Stimulated activated CD4-positive, alpha-beta T cell treated with anti-CD3 and anti-CD28 coated beads, Interleukin-1b, Interleukin-23, amount 100 ng/mL, for 1 hour (primary cell): ENCODE results near the gene UGT1A5.
"Not testable (repeated sequence)": the region's sequence is repeated elsewhere in the genome, so short reads cannot be mapped to it uniquely, and the experiment has no call there.

Source experiments
- DNase-seq, 2 donors: peaks; one replicate each; pipeline ENCODE4 v3.0.0-alpha.2; 2020; ENCODE audit warnings: low read depth in 2 of 2

The UGT1A5 gene

GRCh38 chr2:233745838-233746237, 33.1 kb downstream of the UGT1A5 start:
- DNase-seq, result not testable (repeated sequence)

- DNase-seq, result no peak
Measured at GRCh38 chr2:233746475-233747282, 34.0 kb downstream of the UGT1A5 start.

GRCh38 chr2:233747283-233747544, 34.5 kb downstream of the UGT1A5 start:
- DNase-seq, result no peak

- not testable (repeated sequence) for DNase-seq
Measured at GRCh38 chr2:233750689-233751088, 38.0 kb downstream of the UGT1A5 start.

GRCh38 chr2:233751212-233752009, 38.7 kb downstream of the UGT1A5 start:
- not testable (repeated sequence) for DNase-seq

GRCh38 chr2:233754872-233755611, 42.3 kb downstream of the UGT1A5 start:
- DNase-seq, result no peak

- no peak for DNase-seq
Measured at GRCh38 chr2:233756429-233757081, 43.8 kb downstream of the UGT1A5 start.

- no peak for DNase-seq
Measured at GRCh38 chr2:233758141-233758540, 45.4 kb downstream of the UGT1A5 start.

GRCh38 chr2:233758849-233759248, 46.1 kb downstream of the UGT1A5 start:
- no peak for DNase-seq

GRCh38 chr2:233760043-233760442, 47.3 kb downstream of the UGT1A5 start, which contains the start of gene UGT1A1:
UGT1A1 (plus strand) TSS chr2:233760270; CDS start chr2:233760288, 18 bp downstream.
- no peak for DNase-seq

GRCh38 chr2:233761040-233761769, 48.5 kb downstream of the UGT1A5 start:
- DNase-seq, result no peak

GRCh38 chr2:233764264-233764663, 51.6 kb downstream of the UGT1A5 start:
- DNase-seq, result no peak

- DNase-seq, result no peak
Measured at GRCh38 chr2:233764761-233765160, 52.1 kb downstream of the UGT1A5 start.

- DNase-seq, result no peak
Measured at GRCh38 chr2:233766416-233766815, 53.7 kb downstream of the UGT1A5 start.

- DNase-seq, result no peak
Measured at GRCh38 chr2:233768076-233768475, 55.4 kb downstream of the UGT1A5 start.

- DNase-seq, result no peak
Measured at GRCh38 chr2:233769260-233769659, 56.6 kb downstream of the UGT1A5 start.

- DNase-seq, result no peak
Measured at GRCh38 chr2:233772153-233772552, 59.4 kb downstream of the UGT1A5 start.

- no peak for DNase-seq
Measured at GRCh38 chr2:233772583-233772982, 59.9 kb downstream of the UGT1A5 start.

GRCh38 chr2:233773854-233774253, 61.1 kb downstream of the UGT1A5 start:
- DNase-seq, result no peak

- DNase-seq, result no peak
Measured at GRCh38 chr2:233775414-233775813, 62.7 kb downstream of the UGT1A5 start.

- no peak for DNase-seq
Measured at GRCh38 chr2:233778030-233778429, 65.3 kb downstream of the UGT1A5 start, which contains the start of gene MROH2A. MROH2A (plus strand) TSS chr2:233778330; CDS start chr2:233779359, 1,029 bp downstream.
